ENCODE data around the gene ZBED6.

Gene ZBED6

GRCh38 chr1:203797948-203798655 is 2.7 kb downstream of the ZBED6 start:
- Histone ChIP-seq H3K27ac (replicated peaks) (no peak overlapping the region), H3K4me3 (replicated peaks; ENCODE audit: insufficient read depth, low read length) (no peak overlapping the region), H3K27me3 (ENCODE audit: insufficient read depth, poor library complexity, severe bottlenecking) (no peaks in the 10 kb centered on the region)
- TF ChIP-seq SPI1 (IDR thresholded peaks at IDR 0.05; ENCODE audit: borderline replicate concordance, low read depth): no peak
- TF ChIP-seq GABPA (IDR thresholded peaks at IDR 0.05; ENCODE audit: low read depth): no peak
- no peak for TF ChIP-seq CTCF (IDR thresholded peaks at IDR 0.05; ENCODE audit: insufficient read depth, low read length)
- no peak for TF ChIP-seq REST (IDR thresholded peaks at IDR 0.05; ENCODE audit: insufficient replicate concordance, low read depth)
- TF ChIP-seq POLR2AphosphoS5 (IDR thresholded peaks at IDR 0.05; ENCODE audit: low read depth): no peak
- DNase-seq (ENCODE audit: low read depth in 1 of 2, low spot score in 1 of 2): no peak

- H3K4me3 ChIP-seq (replicated peaks; ENCODE audit: insufficient read depth, low read length): no peak overlapping the region
- no peak for DNase-seq (ENCODE audit: low read depth in 1 of 2, low spot score in 1 of 2)
- no peak overlapping the region for H3K27ac ChIP-seq (replicated peaks)
- no peak for TF ChIP-seq GABPA (IDR thresholded peaks at IDR 0.05; ENCODE audit: low read depth)
- TF ChIP-seq POLR2AphosphoS5 (IDR thresholded peaks at IDR 0.05; ENCODE audit: low read depth): no peak
- TF ChIP-seq SPI1 (IDR thresholded peaks at IDR 0.05; ENCODE audit: borderline replicate concordance, low read depth): no peak
- TF ChIP-seq REST (IDR thresholded peaks at IDR 0.05; ENCODE audit: insufficient replicate concordance, low read depth): no peak
- TF ChIP-seq CTCF (IDR thresholded peaks at IDR 0.05; ENCODE audit: insufficient read depth, low read length): no peak
- no peaks in the 10 kb centered on the region for H3K27me3 ChIP-seq (ENCODE audit: insufficient read depth, poor library complexity, severe bottlenecking)
Observed at GRCh38 chr1:203799157-203799556, 3.7 kb downstream of the ZBED6 start.

GRCh38 chr1:203799971-203800370 is 4.5 kb downstream of the ZBED6 start:
- no peak for DNase-seq (ENCODE audit: low read depth in 1 of 2, low spot score in 1 of 2)
- no peak overlapping the region for H3K27ac ChIP-seq (replicated peaks)
- no peaks in the 10 kb centered on the region for H3K27me3 ChIP-seq (ENCODE audit: insufficient read depth, poor library complexity, severe bottlenecking)
- no peak overlapping the region for H3K4me3 ChIP-seq (replicated peaks; ENCODE audit: insufficient read depth, low read length)
- TF ChIP-seq GABPA (IDR thresholded peaks at IDR 0.05; ENCODE audit: low read depth): no peak
- no peak for TF ChIP-seq SPI1 (IDR thresholded peaks at IDR 0.05; ENCODE audit: borderline replicate concordance, low read depth)
- TF ChIP-seq CTCF (IDR thresholded peaks at IDR 0.05; ENCODE audit: insufficient read depth, low read length): no peak
- no peak for TF ChIP-seq POLR2AphosphoS5 (IDR thresholded peaks at IDR 0.05; ENCODE audit: low read depth)
- TF ChIP-seq REST (IDR thresholded peaks at IDR 0.05; ENCODE audit: insufficient replicate concordance, low read depth): no peak

Measured in HL-60 (cell line).